HepG2 (cell line): ENCODE data around the gene KCNJ14. TPM values are rescaled to one million over a fixed set of nuclear protein-coding genes. Genes with fewer than 3 reads are reported as not detected.

Source experiments
- ATAC-seq: fragments of 200-7000 bp; cut with Tn5 transposase; 3 replicates; pipeline ENCODE4 v1.9.1; 2020; ENCODE audit warnings: mild to moderate bottlenecking, moderate library complexity
- BruUV-seq: library from RNA; stranded (reverse); fragments of 400-500 nt; replicated peaks from 2 replicates; lab custom pipeline; 2021; lab: Mats Ljungman, UMichigan
- CTCF ChIA-PET: fragments of 300-600 bp; formaldehyde crosslinking; extraction: SDS; loops from one replicate; lab custom pipeline; 2021; ENCODE audit warnings: low total read pairs, inconsistent platforms, low intra/inter-chr PET ratio; lab: Yijun Ruan, JAX
- POLR2A ChIA-PET: fragments of 350-600 bp; sonication (Branson Sonifier 250); formaldehyde crosslinking; loops from one replicate; lab custom pipeline; 2020; ENCODE audit warnings: antibody characterized with exemption, inconsistent platforms; lab: Yijun Ruan, JAX
- DNase-seq: peaks from one replicate; pipeline ENCODE4 v3.0.0-alpha.2; 2015; ENCODE audit warnings: low spot score
- FAIRE-seq: peaks from 3 replicates; lab custom pipeline; 2011; peaks lifted over from hg19 to GRCh38; lab: Jason Lieb, UNC
- H2AFZ ChIP-seq: one replicate; pipeline ENCODE4 v1.6.1; 2011; ENCODE audit warnings: low read length, inconsistent platforms
- H3K27ac ChIP-seq: fragments of 300-600 bp; 3 replicates; pipeline ENCODE4 v1.8.0; 2011; ENCODE audit warnings: mixed run types, mild to moderate bottlenecking, mixed read lengths, low read length, inconsistent platforms; ENCODE audit not compliant: insufficient read depth; ENCODE audit errors: extremely low read length
- H3K27me3 ChIP-seq, 2 experiments: fragments of 200-600 bp in 1 of 2; 2 replicates in 1 of 2; 3 replicates in 1 of 2; pipeline versions ENCODE4 v1.6.0 to v1.8.0; 2011; ENCODE audit warnings: low read length in 2 of 2, mild to moderate bottlenecking in 2 of 2, moderate library complexity in 2 of 2, inconsistent platforms in 1 of 2; ENCODE audit not compliant: insufficient read depth in 2 of 2, control insufficient read depth in 1 of 2
- H3K36me3 ChIP-seq, 2 experiments: fragments of 200-600 bp in 1 of 2; replicated peaks in 1 of 2; 2 replicates in 1 of 2; 3 replicates in 1 of 2; pipeline versions ENCODE4 v1.5.1 to v1.8.0; 2011; ENCODE audit warnings: low read length in 2 of 2, inconsistent platforms in 1 of 2; ENCODE audit not compliant: insufficient read depth in 2 of 2, control insufficient read depth in 1 of 2
- H3K4me1 ChIP-seq: 2 replicates; pipeline ENCODE4 v1.5.1; 2012; ENCODE audit warnings: low read length, inconsistent platforms; ENCODE audit not compliant: insufficient read depth
- H3K4me2 ChIP-seq: 2 replicates; pipeline ENCODE4 v1.6.0; 2011; ENCODE audit warnings: low read depth, low read length, inconsistent platforms
- H3K4me3 ChIP-seq, 3 experiments: fragments of 200-600 bp in 1 of 3; sonication (generic), shearing (Covaris generic) in 1 of 3; replicated peaks in 1 of 3; 2 replicates each; pipeline ENCODE4 v1.5.1; 2011 to 2016; ENCODE audit warnings: low read length in 3 of 3, inconsistent platforms in 2 of 3, low read depth in 2 of 3, mild to moderate bottlenecking in 2 of 3, control low read depth in 1 of 3, mixed read lengths in 1 of 3; ENCODE audit not compliant: insufficient read depth in 1 of 3
- H3K79me2 ChIP-seq: one replicate; pipeline ENCODE4 v1.6.1; 2011; ENCODE audit warnings: low read length, inconsistent platforms; ENCODE audit not compliant: insufficient read depth
- H3K9ac ChIP-seq: 2 replicates; pipeline ENCODE4 v1.6.0; 2011; ENCODE audit warnings: mild to moderate bottlenecking, low read depth, low read length, inconsistent platforms; ENCODE audit not compliant: insufficient read depth
- H3K9me3 ChIP-seq: 2 replicates; pipeline ENCODE4 v1.5.1; 2012; ENCODE audit warnings: mild to moderate bottlenecking, low read length
- H4K20me1 ChIP-seq: 2 replicates; pipeline ENCODE4 v1.6.0; 2011; ENCODE audit warnings: inconsistent platforms, mild to moderate bottlenecking, low read length, moderate library complexity; ENCODE audit not compliant: insufficient read depth
- MIER3 ChIP-seq: IDR thresholded peaks from 2 replicates; pipeline ENCODE4 v1.6.1; 2016; ENCODE audit warnings: missing compliant biosample characterization, borderline replicate concordance
- NFATC3 ChIP-seq: sonication (generic); formaldehyde crosslinking; IDR thresholded peaks from 2 replicates; pipeline ENCODE4 v1.5.1; 2020; ENCODE audit warnings: mild to moderate bottlenecking, missing genetic modification reagents
- NR2C2 ChIP-seq: sonication (generic); formaldehyde crosslinking; IDR thresholded peaks from 2 replicates; pipeline ENCODE4 v1.4.0; 2020; ENCODE audit warnings: missing genetic modification reagents, mild to moderate bottlenecking, moderate library complexity, borderline replicate concordance
- SALL1 ChIP-seq: sonication (generic); formaldehyde crosslinking; IDR thresholded peaks from 2 replicates; pipeline ENCODE4 v1.8.0; 2022; ENCODE audit warnings: mild to moderate bottlenecking, missing genetic modification reagents
- SIX1 ChIP-seq: sonication (generic); formaldehyde crosslinking; IDR thresholded peaks from 2 replicates; pipeline ENCODE4 v1.4.0; 2020; ENCODE audit warnings: missing genetic modification reagents, borderline replicate concordance
- SMARCC2 ChIP-seq: fragments of 450-650 bp; IDR thresholded peaks from 2 replicates; pipeline ENCODE4 v1.6.1; 2017; ENCODE audit warnings: antibody characterized with exemption, mild to moderate bottlenecking
- SRF ChIP-seq: IDR thresholded peaks from 2 replicates; pipeline ENCODE4 v1.6.1; 2011; ENCODE audit warnings: mild to moderate bottlenecking, low read depth, low read length, moderate library complexity
- THYN1 ChIP-seq: sonication (generic); formaldehyde crosslinking; IDR thresholded peaks from 2 replicates; pipeline ENCODE4 v1.8.1; 2023; ENCODE audit warnings: low read depth, mild to moderate bottlenecking, moderate library complexity, missing genetic modification reagents, borderline replicate concordance
- USF2 ChIP-seq, 2 experiments: sonication (generic) in 1 of 2; formaldehyde crosslinking in 1 of 2; IDR thresholded peaks; 2 replicates each; pipeline versions ENCODE4 v1.5.1 to v1.6.1; 2011 to 2020; ENCODE audit warnings: borderline replicate concordance in 1 of 2, low read depth in 1 of 2, low read length in 1 of 2, mild to moderate bottlenecking in 1 of 2, missing genetic modification reagents in 1 of 2, moderate library complexity in 1 of 2
- ZNF430 ChIP-seq: sonication (generic); formaldehyde crosslinking; IDR thresholded peaks from 2 replicates; pipeline ENCODE4 v1.9.0; 2021; ENCODE audit warnings: mild to moderate bottlenecking, missing genetic modification reagents
- ZNF530 ChIP-seq: sonication (generic); formaldehyde crosslinking; IDR thresholded peaks from 2 replicates; pipeline ENCODE4 v1.5.0; 2020; ENCODE audit warnings: low read depth, mild to moderate bottlenecking, missing genetic modification reagents
- ZNF607 ChIP-seq: sonication (generic); formaldehyde crosslinking; IDR thresholded peaks from 2 replicates; pipeline ENCODE4 v1.5.1; 2020; ENCODE audit warnings: missing genetic modification reagents, mild to moderate bottlenecking, borderline replicate concordance
- ZNF766 ChIP-seq: sonication (generic); formaldehyde crosslinking; IDR thresholded peaks from 2 replicates; pipeline ENCODE4 v1.5.0; 2020; ENCODE audit warnings: missing genetic modification reagents, borderline replicate concordance
- WGBS: methylation state at CpG from one replicate; pipeline ENCODE4 v1.1.6; 2017; ENCODE audit warnings: low lambda C conversion rate; 5-methylcytosine and 5-hydroxymethylcytosine counted together
- in situ Hi-C: cut with HindIII; loops from 2 replicates; pipeline ENCODE4 v1.10.0; 2017; ENCODE audit warnings: low pct_unique_long_range_greater_than_20kb; ENCODE audit not compliant: extremely low pct_ligation_motif_present
- intact Hi-C: fragments of 100-400 bp; cut with micrococcal nuclease; formaldehyde crosslinking; loops from one replicate; pipeline ENCODE4 v1.10.0; 2022; ENCODE audit not compliant: unreplicated experiment
- polyA plus RNA-seq, 8 experiments: library from polyadenylated mRNA; depleted of rRNA in 3 of 8; stranded (reverse) in 7 of 8; unstranded in 1 of 8; fragments of >200 nt; fragmentation: Illumina TruSeq in 4 of 8; extraction: Trizol in 4 of 8; gene quantifications; 2 replicates each; pipeline versions ENCODE4 v1.2.1 to v1.2.3, GENCODE V29; 2011 to 2016; ENCODE audit warnings: low read depth in 4 of 8, missing spikeins in 1 of 8, mixed read lengths in 1 of 8; ENCODE audit not compliant: insufficient read depth in 1 of 8
- total RNA-seq, 5 experiments: library from RNA; depleted of rRNA; stranded (reverse); fragments of >200 nt; fragmentation: Illumina TruSeq; extraction: Trizol; gene quantifications; 2 replicates each; pipeline ENCODE4 v1.2.3, GENCODE V29; 2016; ENCODE audit warnings: low read depth in 1 of 5
- TF ChIP-seq, protein P1 (sequence below): sonication (generic); formaldehyde crosslinking; IDR thresholded peaks from one replicate; pipeline ENCODE4 v1.5.1; 2020; ENCODE audit warnings: mild to moderate bottlenecking, missing genetic modification reagents; ENCODE audit errors: not compliant biosample characterization

The KCNJ14 gene
- total and polyA plus RNA-seq, 2 of the 13 experiments (the other 11 are each of a cell fraction or from before 2014, with no cell fraction given): 0.20 to 0.51 TPM

GRCh38 chr19:48424694-48425219, 30.6 kb upstream of the KCNJ14 start:
- Histone ChIP-seq H3K4me2 (no peak overlapping the region; the same call in 1 of the 2 replicates), H3K27me3 (no peaks in the 10 kb centered on the region), H4K20me1 (no peaks in the 10 kb centered on the region), H3K79me2 (no peaks in the 10 kb centered on the region), H3K27ac (no peak overlapping the region), H3K4me1 (0 out of 2 replicates have a peak, but pooled peaks cover 6% of the 10 kb centered on the region), H3K9ac (no peak overlapping the region), H3K9me3 (no peaks in the 10 kb centered on the region), H3K4me3 (no peak overlapping the region), H3K36me3 (no peaks in the 10 kb centered on the region), H2AFZ (no peak overlapping the region)
- ChIA-PET POLR2A (no interaction called here), CTCF (no interaction called here)
- ATAC-seq (no peak), FAIRE-seq (no peak), DNase-seq (no peak)
- BruUV-seq: no TSS peak
- in situ Hi-C loops: no loop called here
- intact Hi-C loops: no loop called here
- WGBS: 73% methylated on average over 8 of the region's 8 CpGs
- TF ChIP-seq NR2C2 (CRISPR knock-in tag) (no peak), NFATC3 (no peak), THYN1 (CRISPR knock-in tag) (no peak), ZNF530 (CRISPR knock-in tag) (no peak), ZNF607 (CRISPR knock-in tag) (no peak), SIX1 (CRISPR knock-in tag) (no peak), USF2 (IDR thresholded peaks at IDR 0.05; ENCODE audit: low read depth, low read length) (no peak), USF2 (CRISPR knock-in tag; IDR thresholded peaks at IDR 0.05; ENCODE audit: borderline replicate concordance) (no peak), SMARCC2 (no peak), ZNF766 (CRISPR knock-in tag) (no peak), SALL1 (CRISPR knock-in tag) (no peak), SRF (no peak), MIER3 (CRISPR knock-in tag) (no peak), ZNF430 (CRISPR knock-in tag) (no peak)
- TF ChIP-seq, protein P1, sequence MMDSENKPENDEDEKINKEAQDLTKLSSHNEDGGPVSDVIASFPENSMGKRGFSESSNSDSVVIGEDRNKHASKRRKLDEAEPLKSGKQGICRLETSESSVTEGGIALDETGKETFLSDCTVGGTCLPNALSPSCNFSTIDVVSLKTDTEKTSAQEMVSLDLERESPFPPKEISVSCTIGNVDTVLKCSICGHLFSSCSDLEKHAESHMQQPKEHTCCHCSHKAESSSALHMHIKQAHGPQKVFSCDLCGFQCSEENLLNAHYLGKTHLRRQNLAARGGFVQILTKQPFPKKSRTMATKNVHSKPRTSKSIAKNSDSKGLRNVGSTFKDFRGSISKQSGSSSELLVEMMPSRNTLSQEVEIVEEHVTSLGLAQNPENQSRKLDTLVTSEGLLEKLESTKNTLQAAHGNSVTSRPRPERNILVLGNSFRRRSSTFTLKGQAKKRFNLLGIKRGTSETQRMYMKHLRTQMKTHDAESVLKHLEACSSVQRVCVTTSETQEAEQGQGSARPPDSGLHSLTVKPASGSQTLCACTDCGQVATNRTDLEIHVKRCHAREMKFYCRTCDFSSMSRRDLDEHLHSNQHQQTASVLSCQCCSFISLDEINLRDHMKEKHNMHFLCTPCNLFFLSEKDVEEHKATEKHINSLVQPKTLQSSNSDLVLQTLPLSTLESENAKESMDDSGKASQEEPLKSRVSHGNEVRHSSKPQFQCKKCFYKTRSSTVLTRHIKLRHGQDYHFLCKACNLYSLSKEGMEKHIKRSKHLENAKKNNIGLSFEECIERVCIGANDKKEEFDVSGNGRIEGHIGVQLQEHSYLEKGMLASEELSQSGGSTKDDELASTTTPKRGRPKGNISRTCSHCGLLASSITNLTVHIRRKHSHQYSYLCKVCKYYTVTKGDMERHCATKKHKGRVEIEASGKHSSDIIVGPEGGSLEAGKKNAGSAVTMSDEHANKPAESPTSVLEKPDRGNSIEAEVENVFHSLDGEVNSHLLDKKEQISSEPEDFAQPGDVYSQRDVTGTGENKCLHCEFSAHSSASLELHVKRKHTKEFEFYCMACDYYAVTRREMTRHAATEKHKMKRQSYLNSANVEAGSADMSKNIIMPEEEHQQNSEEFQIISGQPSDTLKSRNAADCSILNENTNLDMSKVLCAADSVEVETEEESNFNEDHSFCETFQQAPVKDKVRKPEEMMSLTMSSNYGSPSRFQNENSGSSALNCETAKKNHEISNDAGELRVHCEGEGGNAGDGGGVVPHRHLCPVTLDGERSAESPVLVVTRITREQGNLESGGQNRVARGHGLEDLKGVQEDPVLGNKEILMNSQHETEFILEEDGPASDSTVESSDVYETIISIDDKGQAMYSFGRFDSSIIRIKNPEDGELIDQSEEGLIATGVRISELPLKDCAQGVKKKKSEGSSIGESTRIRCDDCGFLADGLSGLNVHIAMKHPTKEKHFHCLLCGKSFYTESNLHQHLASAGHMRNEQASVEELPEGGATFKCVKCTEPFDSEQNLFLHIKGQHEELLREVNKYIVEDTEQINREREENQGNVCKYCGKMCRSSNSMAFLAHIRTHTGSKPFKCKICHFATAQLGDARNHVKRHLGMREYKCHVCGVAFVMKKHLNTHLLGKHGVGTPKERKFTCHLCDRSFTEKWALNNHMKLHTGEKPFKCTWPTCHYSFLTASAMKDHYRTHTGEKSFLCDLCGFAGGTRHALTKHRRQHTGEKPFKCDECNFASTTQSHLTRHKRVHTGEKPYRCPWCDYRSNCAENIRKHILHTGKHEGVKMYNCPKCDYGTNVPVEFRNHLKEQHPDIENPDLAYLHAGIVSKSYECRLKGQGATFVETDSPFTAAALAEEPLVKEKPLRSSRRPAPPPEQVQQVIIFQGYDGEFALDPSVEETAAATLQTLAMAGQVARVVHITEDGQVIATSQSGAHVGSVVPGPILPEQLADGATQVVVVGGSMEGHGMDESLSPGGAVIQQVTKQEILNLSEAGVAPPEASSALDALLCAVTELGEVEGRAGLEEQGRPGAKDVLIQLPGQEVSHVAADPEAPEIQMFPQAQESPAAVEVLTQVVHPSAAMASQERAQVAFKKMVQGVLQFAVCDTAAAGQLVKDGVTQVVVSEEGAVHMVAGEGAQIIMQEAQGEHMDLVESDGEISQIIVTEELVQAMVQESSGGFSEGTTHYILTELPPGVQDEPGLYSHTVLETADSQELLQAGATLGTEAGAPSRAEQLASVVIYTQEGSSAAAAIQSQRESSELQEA (CRISPR knock-in tag): no peak
